ENCODE data around the gene CC2D2A. TPM values are rescaled to one million over a fixed set of nuclear protein-coding genes. Genes with fewer than 3 reads are reported as not detected.

Gene CC2D2A
- total RNA-seq, 4 donors from 2014 or later = 8.7 to 25.6 (median 13.1) TPM

- TF ChIP-seq, protein P1, sequence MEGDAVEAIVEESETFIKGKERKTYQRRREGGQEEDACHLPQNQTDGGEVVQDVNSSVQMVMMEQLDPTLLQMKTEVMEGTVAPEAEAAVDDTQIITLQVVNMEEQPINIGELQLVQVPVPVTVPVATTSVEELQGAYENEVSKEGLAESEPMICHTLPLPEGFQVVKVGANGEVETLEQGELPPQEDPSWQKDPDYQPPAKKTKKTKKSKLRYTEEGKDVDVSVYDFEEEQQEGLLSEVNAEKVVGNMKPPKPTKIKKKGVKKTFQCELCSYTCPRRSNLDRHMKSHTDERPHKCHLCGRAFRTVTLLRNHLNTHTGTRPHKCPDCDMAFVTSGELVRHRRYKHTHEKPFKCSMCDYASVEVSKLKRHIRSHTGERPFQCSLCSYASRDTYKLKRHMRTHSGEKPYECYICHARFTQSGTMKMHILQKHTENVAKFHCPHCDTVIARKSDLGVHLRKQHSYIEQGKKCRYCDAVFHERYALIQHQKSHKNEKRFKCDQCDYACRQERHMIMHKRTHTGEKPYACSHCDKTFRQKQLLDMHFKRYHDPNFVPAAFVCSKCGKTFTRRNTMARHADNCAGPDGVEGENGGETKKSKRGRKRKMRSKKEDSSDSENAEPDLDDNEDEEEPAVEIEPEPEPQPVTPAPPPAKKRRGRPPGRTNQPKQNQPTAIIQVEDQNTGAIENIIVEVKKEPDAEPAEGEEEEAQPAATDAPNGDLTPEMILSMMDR (IDR thresholded peaks at IDR 0.05; ENCODE audit: low read depth) = no peak
Observed at GRCh38 chr4:15501941-15502340, 32.3 kb downstream of the CC2D2A start.

DNA sequence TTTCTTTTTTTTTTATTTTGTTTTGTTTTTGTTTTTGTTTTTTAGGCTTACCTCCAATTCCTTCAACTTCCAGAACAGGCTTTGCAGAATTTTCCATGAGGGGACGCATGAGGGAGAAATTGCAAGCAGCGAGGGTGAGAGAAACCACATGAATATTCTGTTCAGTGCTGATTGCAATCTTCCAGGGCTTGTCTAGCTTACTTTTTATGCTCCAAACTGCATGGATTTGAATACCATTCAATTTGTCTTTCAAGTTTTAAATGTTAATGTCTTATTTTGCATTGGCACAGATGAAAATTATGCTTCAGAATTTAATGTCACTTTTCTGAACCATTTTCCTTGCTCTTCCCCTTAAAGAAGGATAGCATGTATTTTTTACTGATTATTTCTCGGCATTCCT, 32.7 kb downstream of the CC2D2A start:
- TF ChIP-seq, protein P1 (IDR thresholded peaks at IDR 0.05; ENCODE audit: low read depth) = no peak

- TF ChIP-seq, protein P1 (IDR thresholded peaks at IDR 0.05; ENCODE audit: low read depth) = no peak
Observed at GRCh38 chr4:15504041-15504440, 34.4 kb downstream of the CC2D2A start.

DNA sequence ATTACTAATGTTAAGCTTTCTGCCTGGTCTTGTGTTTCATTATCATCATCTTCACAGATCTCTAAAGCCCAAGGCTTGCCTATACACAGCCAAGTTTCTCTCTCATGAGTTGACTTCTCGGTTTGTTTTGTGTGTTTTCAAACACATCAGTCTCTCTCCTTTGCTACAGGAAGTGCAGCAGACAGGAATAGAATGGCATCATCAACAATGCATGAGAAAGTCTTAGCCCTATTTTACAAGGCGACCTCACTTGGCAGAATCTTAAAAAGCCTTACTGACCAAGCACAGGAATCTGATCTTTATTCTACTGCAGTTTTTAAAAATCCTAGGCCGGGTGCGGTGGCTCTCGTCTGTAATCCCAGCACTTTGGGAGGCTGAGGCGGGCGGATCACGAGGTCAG, 36.8 kb downstream of the CC2D2A start:
- TF ChIP-seq, protein P1 (IDR thresholded peaks at IDR 0.05; ENCODE audit: low read depth) = no peak

GRCh38 chr4:15507679-15508078, 38.0 kb downstream of the CC2D2A start:
- TF ChIP-seq, protein P1 (IDR thresholded peaks at IDR 0.05; ENCODE audit: low read depth) = no peak

GRCh38 chr4:15510961-15511360, 41.3 kb downstream of the CC2D2A start:
- TF ChIP-seq, protein P1 (IDR thresholded peaks at IDR 0.05; ENCODE audit: low read depth) = no peak

- TF ChIP-seq, protein P1 (IDR thresholded peaks at IDR 0.05; ENCODE audit: low read depth) = no peak
Observed at GRCh38 chr4:15513545-15513944, 43.9 kb downstream of the CC2D2A start.

Data from subcutaneous adipose tissue (tissue), 4 donors.